T-helper 22 cell (primary cell): Measurements from ENCODE around the gene FMO2.

Source experiments
- DNase-seq: peaks from one replicate; pipeline ENCODE4 v3.0.0-alpha.2; 2020; ENCODE audit warnings: low read depth

FMO2 gene

GRCh38 chr1:171174560-171175294 lies 10.4 kb upstream of the FMO2 start:
- DNase-seq, result no peak

- no peak for DNase-seq
Observed at GRCh38 chr1:171177261-171177660, 7.8 kb upstream of the FMO2 start.

GRCh38 chr1:171179318-171180227 lies 5.5 kb upstream of the FMO2 start:
- no peak for DNase-seq

- DNase-seq, result no peak
Observed at GRCh38 chr1:171180670-171181069, 4.4 kb upstream of the FMO2 start.

- DNase-seq, result no peak
Observed at GRCh38 chr1:171188388-171189266, 3.5 kb downstream of the FMO2 start.

GRCh38 chr1:171191992-171192391 lies 6.9 kb downstream of the FMO2 start:
- no peak for DNase-seq

- DNase-seq, result no peak
Observed at GRCh38 chr1:171195767-171196166, 10.7 kb downstream of the FMO2 start.

GRCh38 chr1:171196351-171196750 lies 11.3 kb downstream of the FMO2 start:
- no peak for DNase-seq

GRCh38 chr1:171198081-171198480 lies 13.0 kb downstream of the FMO2 start:
- DNase-seq, result no peak

GRCh38 chr1:171204296-171204695 lies 19.2 kb downstream of the FMO2 start:
- DNase-seq, result no peak

- DNase-seq, result no peak
Observed at GRCh38 chr1:171206204-171206977, 21.3 kb downstream of the FMO2 start.

- DNase-seq, result no peak
Observed at GRCh38 chr1:171206978-171207355, 21.9 kb downstream of the FMO2 start.

- no peak for DNase-seq
Observed at GRCh38 chr1:171207377-171207776, 22.3 kb downstream of the FMO2 start.

- DNase-seq, result no peak
Observed at GRCh38 chr1:171210355-171210754, 25.3 kb downstream of the FMO2 start.

GRCh38 chr1:171212607-171213351 lies 27.7 kb downstream of the FMO2 start:
- no peak for DNase-seq

GRCh38 chr1:171213559-171214454 lies 28.7 kb downstream of the FMO2 start:
- DNase-seq, result no peak

GRCh38 chr1:171217658-171218443 lies 32.8 kb downstream of the FMO2 start:
- no peak for DNase-seq

- DNase-seq, result no peak
Observed at GRCh38 chr1:171218661-171219060, 33.6 kb downstream of the FMO2 start.
